Suprapubic skin (tissue), 4 donors: ENCODE measurements around the gene CCS.

Experiments used
- EP300 ChIP-seq: sonication (generic); formaldehyde crosslinking; IDR thresholded peaks from one replicate; pipeline ENCODE4 v1.6.1; 2017; ENCODE audit warnings: antibody characterized with exemption
- POLR2AphosphoS5 ChIP-seq, 3 donors: sonication (generic); formaldehyde crosslinking; IDR thresholded peaks; one replicate each; pipeline ENCODE4 v1.6.1; 2017; ENCODE audit warnings: antibody characterized with exemption in 3 of 3
- TF ChIP-seq, protein P1 (sequence below), 2 donors: fragments of 200-600 bp in 1 of 2; fragments of 450-650 bp in 1 of 2; sonication (generic) in 1 of 2; IDR thresholded peaks; one replicate each; pipeline ENCODE4 v1.5.1; 2016 to 2019; ENCODE audit warnings: antibody characterized with exemption in 2 of 2, mild to moderate bottlenecking in 1 of 2, moderate library complexity in 1 of 2

DNA sequence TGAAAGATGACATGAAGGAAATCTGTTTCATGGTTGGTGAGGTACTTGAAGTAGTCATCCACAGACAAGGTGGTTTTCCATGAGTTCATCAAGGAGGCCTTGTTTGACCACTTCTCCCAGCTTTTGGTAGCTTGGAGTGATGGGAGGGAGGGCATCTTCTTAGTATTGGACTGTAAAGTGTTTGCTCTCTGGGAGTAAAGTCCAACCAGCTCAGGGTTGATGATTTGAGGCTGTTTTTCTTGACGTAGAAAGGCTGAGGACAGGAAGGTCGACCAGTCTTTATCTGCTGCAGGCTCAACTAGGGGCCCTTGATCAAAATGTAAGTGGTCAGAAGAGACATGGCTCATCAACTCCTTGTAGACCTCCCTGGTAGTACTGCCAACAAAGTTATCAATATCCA, 1.8 kb upstream of the CCS start:
- no peak for TF ChIP-seq POLR2AphosphoS5 (IDR thresholded peaks at IDR 0.05)
- TF ChIP-seq, protein P1, sequence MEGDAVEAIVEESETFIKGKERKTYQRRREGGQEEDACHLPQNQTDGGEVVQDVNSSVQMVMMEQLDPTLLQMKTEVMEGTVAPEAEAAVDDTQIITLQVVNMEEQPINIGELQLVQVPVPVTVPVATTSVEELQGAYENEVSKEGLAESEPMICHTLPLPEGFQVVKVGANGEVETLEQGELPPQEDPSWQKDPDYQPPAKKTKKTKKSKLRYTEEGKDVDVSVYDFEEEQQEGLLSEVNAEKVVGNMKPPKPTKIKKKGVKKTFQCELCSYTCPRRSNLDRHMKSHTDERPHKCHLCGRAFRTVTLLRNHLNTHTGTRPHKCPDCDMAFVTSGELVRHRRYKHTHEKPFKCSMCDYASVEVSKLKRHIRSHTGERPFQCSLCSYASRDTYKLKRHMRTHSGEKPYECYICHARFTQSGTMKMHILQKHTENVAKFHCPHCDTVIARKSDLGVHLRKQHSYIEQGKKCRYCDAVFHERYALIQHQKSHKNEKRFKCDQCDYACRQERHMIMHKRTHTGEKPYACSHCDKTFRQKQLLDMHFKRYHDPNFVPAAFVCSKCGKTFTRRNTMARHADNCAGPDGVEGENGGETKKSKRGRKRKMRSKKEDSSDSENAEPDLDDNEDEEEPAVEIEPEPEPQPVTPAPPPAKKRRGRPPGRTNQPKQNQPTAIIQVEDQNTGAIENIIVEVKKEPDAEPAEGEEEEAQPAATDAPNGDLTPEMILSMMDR (IDR thresholded peaks at IDR 0.05) = no peak
- TF ChIP-seq EP300 = no peak
